HG02759 (cell line): ENCODE results near the gene PALS1.
"Not testable (repeated sequence)": the region's sequence is repeated elsewhere in the genome, so short reads cannot be mapped to it uniquely, and the experiment has no call there.

Experiments used
- ATAC-seq: cut with Tn5 transposase; IDR thresholded peaks from one replicate; pipeline ENCODE4 v1.9.1; 2021; ENCODE audit warnings: mild to moderate bottlenecking, moderate library complexity; ENCODE audit not compliant: unreplicated experiment

The PALS1 gene

GRCh38 chr14:67257906-67258305, 16.7 kb downstream of the PALS1 start:
- ATAC-seq: no peak

GRCh38 chr14:67260965-67261364, 19.7 kb downstream of the PALS1 start:
- no peak for ATAC-seq

DNA sequence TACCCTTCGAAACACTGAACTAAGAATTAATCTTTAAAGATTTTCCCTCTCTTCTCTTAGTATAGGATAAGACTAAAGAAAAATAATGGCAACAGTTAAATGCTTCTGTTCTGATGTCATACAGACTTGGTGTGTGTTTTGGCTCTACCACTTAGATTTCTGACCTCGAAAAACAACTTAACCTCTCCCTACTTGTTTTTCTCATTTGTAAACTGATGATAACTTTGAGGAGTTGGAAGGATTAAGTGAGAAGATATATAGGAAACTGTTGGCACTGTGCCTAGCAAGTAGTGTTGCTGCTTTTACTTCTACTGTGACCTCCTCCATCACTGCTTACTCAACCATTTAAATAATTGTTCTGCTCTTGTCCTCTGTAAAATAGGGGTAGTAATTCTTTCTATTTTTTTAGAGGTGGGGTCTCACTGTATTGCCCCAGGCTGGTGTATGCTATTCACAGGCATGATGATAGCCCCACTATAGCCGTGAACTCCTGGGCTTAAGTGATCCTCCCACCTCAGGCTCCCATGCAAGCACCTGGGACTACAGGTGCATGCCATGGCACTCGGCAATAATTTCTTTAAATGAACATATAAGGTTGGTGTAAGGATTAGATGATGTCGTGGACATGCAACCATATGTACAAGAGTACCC, 22.4 kb downstream of the PALS1 start:
- no peak for ATAC-seq

- ATAC-seq: no peak
These were observed 23.9 kb downstream of the PALS1 start for GRCh38 chr14:67265131-67265530.

DNA sequence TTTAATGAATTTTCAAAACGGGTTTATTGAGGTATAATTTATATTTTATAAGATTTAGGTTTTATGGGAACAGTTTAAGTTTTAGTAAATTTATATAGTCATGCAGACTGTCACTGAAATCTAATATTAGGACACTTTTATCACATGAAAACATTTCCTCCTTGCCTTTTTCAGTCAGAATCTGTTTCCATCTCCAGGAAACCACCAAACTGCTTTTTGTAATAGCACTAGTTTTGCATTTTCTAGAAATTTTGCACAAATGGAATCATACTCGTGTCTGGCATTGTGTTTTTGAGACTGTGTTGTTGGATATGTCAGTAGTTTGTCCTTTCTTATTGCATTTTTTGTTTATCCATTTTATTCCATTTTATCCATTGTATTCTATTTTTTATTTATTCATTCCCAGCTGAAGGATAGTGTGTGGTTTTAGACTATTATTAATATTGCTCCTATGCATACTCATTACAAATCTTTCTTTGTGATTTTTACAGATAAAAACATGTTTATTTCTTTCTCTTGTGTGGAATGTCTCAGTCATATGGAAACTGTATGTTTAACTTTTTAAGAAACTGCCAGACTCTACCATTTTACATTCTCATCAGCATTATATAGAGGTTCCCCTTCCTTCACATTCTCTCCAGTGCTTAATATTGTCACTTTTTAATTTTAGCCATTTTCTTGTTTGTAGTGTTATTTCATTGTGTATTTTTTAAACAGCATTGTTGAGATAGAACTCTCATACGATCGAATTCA, 26.5 kb downstream of the PALS1 start:
- no peak for ATAC-seq

DNA sequence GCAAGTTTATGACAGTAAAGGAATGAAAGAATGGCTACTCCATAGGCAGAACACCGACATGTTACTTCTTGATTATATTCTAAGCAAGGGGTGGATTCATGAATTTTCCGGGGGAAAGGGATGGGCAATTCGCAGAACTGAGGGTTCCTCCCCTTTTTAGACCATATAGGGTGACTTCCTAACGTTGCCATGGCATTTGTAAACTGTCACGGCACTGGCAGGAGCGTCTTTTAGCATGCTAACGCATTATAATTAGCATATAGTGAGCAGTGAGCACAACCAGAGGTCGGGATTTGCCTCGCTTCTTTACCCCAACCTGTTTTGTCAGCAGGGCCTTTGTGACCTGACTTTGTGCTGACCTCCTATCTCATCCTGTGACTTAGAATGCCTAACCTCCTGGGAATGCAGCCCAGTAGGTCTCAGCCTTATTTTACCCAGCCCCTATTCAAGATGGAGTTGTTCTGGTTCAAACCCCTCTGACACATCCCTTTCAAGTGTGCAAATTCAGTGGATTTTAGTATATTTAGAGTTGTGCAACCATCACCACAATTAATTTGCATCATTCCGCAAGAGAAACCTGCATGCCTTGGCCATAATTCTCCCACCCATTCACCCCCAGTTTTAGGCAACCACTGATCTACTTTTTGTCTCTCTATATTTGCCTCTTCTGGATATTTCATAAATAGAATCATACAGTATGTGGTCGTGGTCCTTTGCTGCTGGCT, 27.4 kb downstream of the PALS1 start:
- ATAC-seq: no peak

DNA sequence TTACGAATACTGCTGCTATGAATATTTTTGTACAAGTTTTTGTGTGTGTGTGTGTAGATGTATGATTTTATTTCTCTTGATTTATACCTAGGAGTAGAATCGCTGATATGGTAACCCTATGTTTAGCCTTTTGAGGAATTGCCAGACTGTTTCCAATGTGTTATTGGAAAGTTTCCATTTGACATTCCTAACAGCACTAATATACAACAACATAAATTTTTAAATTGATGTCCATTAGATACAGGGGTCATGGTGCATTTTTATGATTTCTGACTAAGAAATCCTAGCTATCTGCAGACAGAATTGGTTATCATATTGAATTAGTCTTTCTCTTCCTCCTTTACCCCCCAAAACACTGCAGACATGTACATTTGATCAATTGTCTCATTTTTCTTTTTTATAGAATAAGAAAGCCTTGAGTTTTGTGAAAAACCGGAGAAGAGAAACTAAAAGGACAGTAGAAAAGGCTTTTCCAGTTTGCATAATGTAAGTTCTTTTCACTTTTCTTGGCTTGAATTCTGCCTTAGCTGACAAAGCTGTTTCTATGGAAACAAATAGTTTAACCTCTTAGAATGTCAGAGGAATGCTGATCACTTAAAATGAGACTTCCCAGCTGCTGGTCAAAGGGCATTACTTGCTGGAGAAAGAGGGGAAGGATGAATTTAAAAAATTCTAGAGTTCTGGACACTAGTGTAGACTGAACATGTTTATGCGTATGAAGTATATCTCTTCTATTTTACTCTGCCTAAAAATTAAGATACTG, 28.2 kb downstream of the PALS1 start:
- no peak for ATAC-seq

GRCh38 chr14:67270145-67270753, 29.0 kb downstream of the PALS1 start:
- no peak for ATAC-seq

DNA sequence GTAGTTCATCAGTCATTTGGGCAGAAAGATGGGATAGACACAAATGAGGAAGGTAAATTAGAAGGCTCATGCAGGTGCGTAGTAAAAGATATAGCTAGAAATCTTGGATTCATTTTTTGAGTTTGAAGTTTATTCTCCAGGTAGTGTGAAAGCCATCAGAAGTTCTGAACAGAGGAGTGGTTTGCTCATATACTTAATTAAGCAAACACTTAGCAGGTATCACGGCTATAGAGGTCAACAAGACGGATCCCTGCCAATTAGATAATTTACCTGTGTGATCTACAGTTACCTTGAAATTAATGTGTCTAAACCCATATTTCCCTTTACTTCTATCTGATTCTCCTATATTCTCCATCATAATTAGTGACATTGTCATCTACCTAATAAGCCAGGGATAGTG, 29.7 kb downstream of the PALS1 start:
- ATAC-seq: no peak

DNA sequence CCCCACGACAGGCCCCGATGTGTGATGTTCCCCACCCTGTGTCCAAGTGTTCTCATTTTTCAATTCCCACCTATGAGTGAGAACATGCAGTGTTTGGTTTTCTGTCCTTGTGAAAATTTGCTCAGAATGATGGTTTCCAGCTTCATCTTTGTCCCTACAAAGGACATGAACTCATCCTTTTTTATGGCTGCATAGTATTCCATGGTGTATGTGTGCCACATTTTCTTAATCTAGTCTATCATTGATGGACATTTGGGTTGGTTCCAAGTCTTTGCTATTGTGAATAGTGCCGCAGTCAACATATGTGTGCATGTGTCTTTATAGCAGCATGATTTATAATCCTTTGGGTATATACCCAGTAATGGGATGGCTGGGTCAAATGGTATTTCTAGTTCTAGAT, 32.0 kb downstream of the PALS1 start:
- not testable (repeated sequence) for ATAC-seq

GRCh38 chr14:67276131-67276530, 34.9 kb downstream of the PALS1 start:
- no peak for ATAC-seq

DNA sequence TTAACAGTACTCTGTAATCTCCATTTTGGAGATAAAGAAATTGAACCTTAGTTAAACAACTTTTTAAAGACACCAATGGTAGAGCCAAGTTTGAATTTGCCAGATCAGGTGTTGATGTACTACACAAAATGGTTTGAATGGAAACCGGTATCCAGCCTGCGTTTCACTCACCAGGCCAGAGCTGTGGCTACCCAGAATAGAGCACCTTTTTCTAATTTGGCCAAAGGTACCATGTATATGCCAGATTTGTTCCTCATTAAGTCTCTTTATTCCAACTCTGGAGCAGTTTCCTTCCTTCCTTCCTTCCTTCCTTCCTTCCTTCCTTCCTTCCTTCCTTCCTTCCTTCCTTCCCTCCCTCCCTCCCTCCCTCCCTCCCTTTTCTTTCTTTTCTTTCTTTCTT, 39.3 kb downstream of the PALS1 start:
- ATAC-seq: no peak

DNA sequence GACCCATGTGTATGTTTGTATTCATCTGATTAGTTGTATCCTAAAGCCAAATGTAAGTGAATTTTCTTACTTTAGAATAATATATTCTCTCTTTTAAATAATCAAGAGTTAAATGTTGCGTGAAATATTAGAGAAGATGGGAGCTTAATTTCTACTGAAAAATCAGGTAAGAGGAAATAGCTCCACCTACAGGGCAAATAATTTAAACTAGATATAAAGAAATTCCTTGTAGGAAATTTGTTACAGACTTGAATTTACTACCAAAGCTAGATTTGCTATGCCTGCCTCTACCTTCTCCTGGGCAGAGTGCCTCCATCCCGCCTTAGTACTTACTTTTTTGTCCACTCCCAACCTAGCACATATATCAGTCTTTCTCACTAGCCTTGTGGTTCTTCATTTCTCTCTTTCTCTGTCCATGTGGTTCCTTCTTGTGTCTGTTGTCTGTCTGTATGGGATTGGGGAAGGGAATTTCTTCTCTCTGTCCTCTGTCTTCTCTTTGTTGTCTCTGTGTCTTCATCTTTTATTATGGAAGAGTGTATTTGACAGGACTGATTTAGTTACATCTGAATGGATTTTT, 44.7 kb downstream of the PALS1 start:
- no peak for ATAC-seq
